PC-9 (cell line): Measurements from ENCODE around the gene COL4A5.

ENCODE experiments used
- CTCF ChIP-seq: fragments of 200-600 bp; sonication (generic); conservative IDR thresholded peaks from 2 replicates; pipeline ENCODE4 v1.6.1; 2017; ENCODE audit warnings: mixed run types, antibody characterized with exemption, mild to moderate bottlenecking, moderate library complexity
- EZH2 ChIP-seq: fragments of 200-600 bp; sonication (generic); IDR thresholded peaks from 2 replicates; pipeline ENCODE4 v1.8.0; 2017; ENCODE audit warnings: antibody characterized with exemption, low read depth

DNA sequence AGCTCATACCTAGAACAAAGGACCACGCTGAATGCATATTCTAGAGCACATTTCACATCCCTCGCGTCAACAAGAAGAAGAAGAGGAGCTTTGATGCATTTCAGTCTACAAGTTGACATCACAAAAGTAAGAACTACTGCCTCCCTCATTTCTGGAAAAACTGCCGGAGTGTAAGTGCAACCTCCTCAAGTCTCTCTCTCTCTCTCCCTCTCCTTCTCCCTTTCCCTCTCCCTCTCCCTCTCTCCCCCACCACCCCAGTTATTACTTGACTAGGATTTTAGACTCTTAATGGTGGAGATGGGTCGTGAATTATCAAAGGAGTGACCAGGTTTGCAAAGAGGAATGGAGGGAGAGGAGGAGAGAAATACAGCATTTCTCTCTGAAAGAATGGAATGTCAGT lies 298.1 kb downstream of the COL4A5 start:
- TF ChIP-seq CTCF (no peak), EZH2 (no peak)
